Measurements from ENCODE around the gene UCHL3. TPM values are rescaled to one million over a fixed set of nuclear protein-coding genes. Genes with fewer than 3 reads are reported as not detected.
"Not testable (repeated sequence)": the region's sequence is repeated elsewhere in the genome, so short reads cannot be mapped to it uniquely, and the experiment has no call there.

Gene UCHL3
- total and polyA plus RNA-seq, 2 donors (not counting 3 experiments of a cell fraction or from before 2014, with no cell fraction given) = 31.3 to 46.8 TPM

DNA sequence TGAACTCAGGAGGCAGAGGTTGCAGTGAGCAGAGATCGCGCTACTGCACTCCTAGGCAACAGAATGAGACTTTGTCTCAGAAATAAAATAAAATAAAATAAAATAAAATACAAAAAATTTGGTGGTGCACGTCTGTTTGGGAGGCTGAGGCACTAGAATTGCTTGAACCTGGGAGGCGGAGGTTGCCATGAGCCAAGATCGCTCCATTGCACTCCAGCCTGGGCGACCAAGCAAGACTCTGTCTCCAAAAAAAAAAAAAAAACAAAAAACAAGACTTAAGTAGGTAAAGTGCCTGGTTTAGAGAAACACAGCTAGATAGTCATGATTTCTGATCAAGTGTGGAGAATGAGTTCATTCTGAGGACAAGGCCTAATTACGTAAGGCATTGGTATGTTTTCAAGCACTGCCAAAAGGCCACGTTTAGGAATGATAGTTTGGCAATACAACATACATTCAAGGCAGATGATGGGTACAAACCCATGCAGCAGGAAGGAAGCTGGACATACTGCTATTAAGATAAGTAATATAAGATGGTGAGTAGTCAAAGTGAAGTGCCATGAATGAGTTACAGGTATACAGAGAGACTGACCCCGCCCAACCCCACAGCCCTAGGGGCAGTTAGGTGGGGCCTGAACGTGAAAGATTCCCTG lies 4.8 kb upstream of the UCHL3 start:
- CTCF ChIA-PET = no interaction called here
- no peak overlapping the region for H3K4me3 ChIP-seq (replicated peaks in 1 of 3; ENCODE audit: insufficient read depth in 1 of 3, low read depth in 1 of 3, low read length in 3 of 3)
- H3K36me3 ChIP-seq (ENCODE audit: control insufficient read depth in 2 of 2, extremely low read depth in 1 of 2, insufficient read depth in 2 of 2, low read length in 2 of 2) = no peaks in the 10 kb centered on the region
- H3K9me3 ChIP-seq (replicated peaks; ENCODE audit: control insufficient read depth, insufficient read depth, low read length) = no peaks in the 10 kb centered on the region
- dilution Hi-C loops (cut with MboI; ENCODE audit: extremely low pct_ligation_motif_present, low sequenced_read_pairs) = no loop called here
- intact Hi-C loops (cut with micrococcal nuclease) = no loop called here
- no peak overlapping the region for H3K4me2 ChIP-seq (ENCODE audit: insufficient read depth, low read length)
- H4K20me1 ChIP-seq (replicated peaks; ENCODE audit: control insufficient read depth, extremely low read depth, insufficient read depth, low read length) = no peaks in the 10 kb centered on the region
- no peak overlapping the region for H3K9ac ChIP-seq (replicated peaks; ENCODE audit: extremely low read depth, insufficient read depth, low read length)
- H3K79me2 ChIP-seq (ENCODE audit: control insufficient read depth, insufficient read depth, low read length) = peaks cover 1% of the 10 kb centered on the region
- H3K4me1 ChIP-seq (ENCODE audit: control insufficient read depth, extremely low read depth, insufficient read depth, low read length) = peaks cover 4% of the 10 kb centered on the region
- FAIRE-seq = no peak
- no peak for DNase-seq (ENCODE audit: low read depth, low spot score)
- POLR2A ChIA-PET = no interaction called here
- no TSS peak for BruUV-seq (replicated peaks)
- H3K27me3 ChIP-seq (ENCODE audit: control insufficient read depth in 2 of 2, insufficient read depth in 2 of 2, low read length in 2 of 2) = no peaks in the 10 kb centered on the region
- TF ChIP-seq GATA2 (IDR thresholded peaks at IDR 0.05; ENCODE audit: insufficient read depth, insufficient read length, low read depth, low read length) (no peak), MYC (IDR thresholded peaks at IDR 0.05; ENCODE audit: low read depth, low read length) (no peak), MAX (IDR thresholded peaks at IDR 0.05; ENCODE audit: insufficient read depth, insufficient read length) (no peak)
- TF ChIP-seq, protein P1, sequence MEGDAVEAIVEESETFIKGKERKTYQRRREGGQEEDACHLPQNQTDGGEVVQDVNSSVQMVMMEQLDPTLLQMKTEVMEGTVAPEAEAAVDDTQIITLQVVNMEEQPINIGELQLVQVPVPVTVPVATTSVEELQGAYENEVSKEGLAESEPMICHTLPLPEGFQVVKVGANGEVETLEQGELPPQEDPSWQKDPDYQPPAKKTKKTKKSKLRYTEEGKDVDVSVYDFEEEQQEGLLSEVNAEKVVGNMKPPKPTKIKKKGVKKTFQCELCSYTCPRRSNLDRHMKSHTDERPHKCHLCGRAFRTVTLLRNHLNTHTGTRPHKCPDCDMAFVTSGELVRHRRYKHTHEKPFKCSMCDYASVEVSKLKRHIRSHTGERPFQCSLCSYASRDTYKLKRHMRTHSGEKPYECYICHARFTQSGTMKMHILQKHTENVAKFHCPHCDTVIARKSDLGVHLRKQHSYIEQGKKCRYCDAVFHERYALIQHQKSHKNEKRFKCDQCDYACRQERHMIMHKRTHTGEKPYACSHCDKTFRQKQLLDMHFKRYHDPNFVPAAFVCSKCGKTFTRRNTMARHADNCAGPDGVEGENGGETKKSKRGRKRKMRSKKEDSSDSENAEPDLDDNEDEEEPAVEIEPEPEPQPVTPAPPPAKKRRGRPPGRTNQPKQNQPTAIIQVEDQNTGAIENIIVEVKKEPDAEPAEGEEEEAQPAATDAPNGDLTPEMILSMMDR (IDR thresholded peaks at IDR 0.05; ENCODE audit: extremely low read depth in 1 of 2, insufficient read depth in 1 of 2, low read depth in 1 of 2, low read length in 2 of 2) = no peak
- H3K27ac ChIP-seq (ENCODE audit: insufficient read depth, low read depth, low read length) = no peak overlapping the region
- H3K9me1 ChIP-seq (replicated peaks; ENCODE audit: control insufficient read depth, extremely low read depth, insufficient read depth, low read length) = no peaks in the 10 kb centered on the region
- H2AFZ ChIP-seq (ENCODE audit: low read depth, low read length) = no peak overlapping the region

GRCh38 chr13:75545386-75545785 lies 4.2 kb upstream of the UCHL3 start:
- intact Hi-C loops (cut with micrococcal nuclease); H2AFZ ChIP-seq (ENCODE audit: low read depth, low read length); H3K4me2 ChIP-seq (ENCODE audit: insufficient read depth, low read length); H3K36me3 ChIP-seq (ENCODE audit: control insufficient read depth in 2 of 2, extremely low read depth in 1 of 2, insufficient read depth in 2 of 2, low read length in 2 of 2); CTCF ChIA-PET; H3K4me1 ChIP-seq (ENCODE audit: control insufficient read depth, extremely low read depth, insufficient read depth, low read length); FAIRE-seq; H3K79me2 ChIP-seq (ENCODE audit: control insufficient read depth, insufficient read depth, low read length); H3K9ac ChIP-seq (replicated peaks; ENCODE audit: extremely low read depth, insufficient read depth, low read length); H3K9me1 ChIP-seq (replicated peaks; ENCODE audit: control insufficient read depth, extremely low read depth, insufficient read depth, low read length); BruUV-seq (replicated peaks); H3K27ac ChIP-seq (ENCODE audit: insufficient read depth, low read depth, low read length); POLR2A ChIA-PET; H3K4me3 ChIP-seq (replicated peaks in 1 of 3; ENCODE audit: insufficient read depth in 1 of 3, low read depth in 1 of 3, low read length in 3 of 3); H3K9me3 ChIP-seq (replicated peaks; ENCODE audit: control insufficient read depth, insufficient read depth, low read length); DNase-seq (ENCODE audit: low read depth, low spot score); H3K27me3 ChIP-seq (ENCODE audit: control insufficient read depth in 2 of 2, insufficient read depth in 2 of 2, low read length in 2 of 2); dilution Hi-C loops (cut with MboI; ENCODE audit: extremely low pct_ligation_motif_present, low sequenced_read_pairs); H4K20me1 ChIP-seq (replicated peaks; ENCODE audit: control insufficient read depth, extremely low read depth, insufficient read depth, low read length): not testable (repeated sequence)
